ENCODE measurements around the gene BPIFB6. TPM values are rescaled to one million over a fixed set of nuclear protein-coding genes. Genes with fewer than 3 reads are reported as not detected.

BPIFB6 gene
- total and polyA plus RNA-seq, 2 of the 4 experiments (the other 2 are of a cell fraction): not detected

GRCh38 chr20:33018169-33018931 lies 13.1 kb upstream of the BPIFB6 start:
- CTCF ChIA-PET: no interaction called here
- POLR2A ChIA-PET (ENCODE audit: unreplicated experiment): no interaction called here
- in situ Hi-C loops (cut with MboI; ENCODE audit: low sequenced_read_pairs): no loop called here
- Histone ChIP-seq H3K9me3 (ENCODE audit: control insufficient read depth, insufficient read depth, low read length) (no peaks in the 10 kb centered on the region), H3K18ac (ENCODE audit: low read depth, low read length) (no peak overlapping the region), H3K9ac (ENCODE audit: low read depth, low read length) (no peak overlapping the region), H2BK120ac (ENCODE audit: low read depth, low read length) (no peak overlapping the region), H3K4ac (ENCODE audit: low read depth, low read length) (no peak overlapping the region), H2AK9ac (replicated peaks; ENCODE audit: low read depth, low read length, poor library complexity) (no peak overlapping the region), H4K5ac (ENCODE audit: low read depth, low read length) (no peak overlapping the region), H3K4me3 (ENCODE audit: insufficient read depth, low read depth, low read length) (no peak overlapping the region), H2AFZ (replicated peaks; ENCODE audit: low read length, poor library complexity) (no peak overlapping the region), H2BK15ac (ENCODE audit: low read depth, low read length) (no peak overlapping the region), H3K4me2 (ENCODE audit: low read depth, low read length) (no peak overlapping the region), H3K27ac (ENCODE audit: insufficient read depth, low read length) (no peak overlapping the region), H3K4me1 (ENCODE audit: control insufficient read depth, insufficient read depth, low read length) (no peaks in the 10 kb centered on the region), H2BK5ac (ENCODE audit: low read depth, low read length, poor library complexity, severe bottlenecking) (no peak overlapping the region), H2BK20ac (ENCODE audit: low read depth, low read length) (no peak overlapping the region), H3K79me1 (ENCODE audit: low read depth in 1 of 2, low read length in 2 of 2) (no peaks in the 10 kb centered on the region), H3K23ac (ENCODE audit: low read depth, low read length) (no peak overlapping the region), H3K56ac (ENCODE audit: extremely low read depth, insufficient read depth, low read length) (no peak overlapping the region), H4K91ac (ENCODE audit: insufficient read depth, low read depth, low read length) (no peak overlapping the region), H3K9me1 (ENCODE audit: insufficient read depth, low read length) (no peaks in the 10 kb centered on the region), H2AK5ac (ENCODE audit: low read depth, low read length) (no peak overlapping the region), H4K20me1 (ENCODE audit: insufficient read depth, low read length) (no peaks in the 10 kb centered on the region), H4K8ac (ENCODE audit: low read depth in 2 of 2, low read length in 2 of 2) (no peak overlapping the region), H3K27me3 (ENCODE audit: control insufficient read depth, insufficient read depth, low read length) (peaks cover 12% of the 10 kb centered on the region), H3K36me3 (ENCODE audit: control insufficient read depth, insufficient read depth, low read length) (no peaks in the 10 kb centered on the region), H3K14ac (replicated peaks; ENCODE audit: low read depth, low read length) (no peak overlapping the region)
- TF ChIP-seq RAD21 (IDR thresholded peaks at IDR 0.05; ENCODE audit: low read length) (no peak), CEBPB (IDR thresholded peaks at IDR 0.05; ENCODE audit: low read depth, low read length) (no peak)
- ATAC-seq (ENCODE audit: low read depth): no peak
- WGBS, 2 experiments (ENCODE audit: extremely low coverage in 2 of 2, insufficient read length in 1 of 2): 49% methylated on average over 5 of the region's 14 CpGs; no CpG with 5 or more reads in 1 of the 2 experiments
- dilution Hi-C loops (cut with HindIII; ENCODE audit: low sequenced_read_pairs, unreplicated experiment): no loop called here
- intact Hi-C loops (cut with micrococcal nuclease): no loop called here
- BruUV-seq (replicated peaks): no TSS peak
- DNase-seq: no peak

Data from IMR-90 (cell line).